Fibroblast of pulmonary artery (primary cell): ENCODE results near the gene FGFBP2.

ENCODE experiments used
- DNase-seq: peaks from one replicate; pipeline ENCODE4 v3.0.0-alpha.2; 2010; ENCODE audit warnings: low read depth
- H3K4me3 ChIP-seq: replicated peaks from 2 replicates; pipeline ENCODE4 v1.5.1; 2011; ENCODE audit warnings: low read depth, mild to moderate bottlenecking, control low read depth, low read length, moderate library complexity
- CTCF ChIP-seq: IDR thresholded peaks from 2 replicates; pipeline ENCODE4 v1.5.1; 2011; ENCODE audit warnings: mild to moderate bottlenecking, control low read depth, low read length, inconsistent platforms; ENCODE audit errors: missing control alignments

Gene FGFBP2

GRCh38 chr4:15944895-15945294 is 18.1 kb downstream of the FGFBP2 start:
- TF ChIP-seq CTCF = no peak
- DNase-seq = no peak
- no peak overlapping the region for H3K4me3 ChIP-seq

- no peak for DNase-seq
- H3K4me3 ChIP-seq = no peak overlapping the region
- no peak for TF ChIP-seq CTCF
Measured at GRCh38 chr4:15942283-15942682, 20.7 kb downstream of the FGFBP2 start.

DNA sequence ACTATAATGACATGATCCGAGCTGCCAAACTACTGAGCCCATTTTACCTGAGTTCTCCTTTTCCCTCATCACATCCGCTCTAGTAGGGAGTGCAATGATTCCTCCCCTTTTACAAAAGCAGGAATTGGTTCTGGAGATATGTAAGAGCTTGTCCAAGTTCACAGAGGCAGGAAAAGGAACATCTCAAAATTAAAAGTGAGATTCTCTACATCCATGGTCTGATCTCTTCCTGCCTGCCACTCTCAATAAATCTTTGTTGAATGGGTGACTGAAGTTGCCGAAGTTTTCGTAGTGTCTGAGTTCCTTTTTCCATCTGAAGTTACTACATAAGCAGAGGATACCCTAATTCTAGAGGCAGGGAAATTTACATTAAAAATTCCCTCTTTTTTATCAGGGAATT is 24.3 kb downstream of the FGFBP2 start, which contains the start of gene FGFBP1:
Gene FGFBP1, minus strand, starts transcription at position 101 of the 400 bp plus-strand sequence. CDS start 2,108 bp downstream, outside the sequence.
- no peak for DNase-seq
- TF ChIP-seq CTCF = no peak
- H3K4me3 ChIP-seq = no peak within 1 kb of the TSS

DNA sequence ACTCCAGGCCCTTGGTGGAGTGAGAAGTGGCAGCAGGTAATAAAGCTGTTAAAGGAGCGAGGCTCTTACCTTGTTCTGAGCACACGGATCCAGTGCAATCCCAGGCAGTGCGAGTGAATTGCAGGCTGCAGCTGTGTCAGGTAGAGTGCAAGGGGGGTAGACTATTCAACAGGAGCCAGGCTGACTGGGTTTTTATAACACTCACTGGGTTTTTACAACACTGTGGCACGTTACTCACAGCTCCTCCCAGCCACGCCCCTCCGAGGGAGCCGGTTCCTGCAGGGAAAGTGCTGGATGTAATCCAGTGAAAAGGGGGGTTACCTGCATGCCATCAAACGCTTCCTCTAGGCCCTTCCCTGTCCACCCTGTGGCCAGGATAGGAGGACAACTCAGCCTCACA is 24.8 kb downstream of the FGFBP2 start:
- no peak overlapping the region for H3K4me3 ChIP-seq
- DNase-seq = no peak
- TF ChIP-seq CTCF = no peak

DNA sequence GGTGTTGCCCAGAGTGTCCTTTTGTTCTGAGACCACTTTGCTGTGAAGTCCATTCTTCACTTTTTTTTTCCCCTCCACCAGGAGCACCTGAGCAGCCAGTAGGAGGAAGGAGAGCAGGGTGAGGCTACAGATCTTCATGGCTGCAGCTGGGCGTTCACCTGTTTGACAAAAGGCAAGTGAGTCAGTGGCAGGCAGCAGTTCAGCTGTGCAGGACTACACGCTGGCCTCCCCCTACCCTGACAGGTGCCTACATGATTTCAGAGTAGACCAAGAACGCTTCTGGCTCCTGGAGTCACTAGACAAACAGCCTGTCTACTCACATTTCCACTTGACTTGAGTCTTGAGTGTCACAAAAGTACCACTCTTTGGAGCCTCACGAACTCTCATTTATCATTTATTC is 26.5 kb downstream of the FGFBP2 start:
- no peak for DNase-seq
- no peak overlapping the region for H3K4me3 ChIP-seq
- no peak for TF ChIP-seq CTCF

DNA sequence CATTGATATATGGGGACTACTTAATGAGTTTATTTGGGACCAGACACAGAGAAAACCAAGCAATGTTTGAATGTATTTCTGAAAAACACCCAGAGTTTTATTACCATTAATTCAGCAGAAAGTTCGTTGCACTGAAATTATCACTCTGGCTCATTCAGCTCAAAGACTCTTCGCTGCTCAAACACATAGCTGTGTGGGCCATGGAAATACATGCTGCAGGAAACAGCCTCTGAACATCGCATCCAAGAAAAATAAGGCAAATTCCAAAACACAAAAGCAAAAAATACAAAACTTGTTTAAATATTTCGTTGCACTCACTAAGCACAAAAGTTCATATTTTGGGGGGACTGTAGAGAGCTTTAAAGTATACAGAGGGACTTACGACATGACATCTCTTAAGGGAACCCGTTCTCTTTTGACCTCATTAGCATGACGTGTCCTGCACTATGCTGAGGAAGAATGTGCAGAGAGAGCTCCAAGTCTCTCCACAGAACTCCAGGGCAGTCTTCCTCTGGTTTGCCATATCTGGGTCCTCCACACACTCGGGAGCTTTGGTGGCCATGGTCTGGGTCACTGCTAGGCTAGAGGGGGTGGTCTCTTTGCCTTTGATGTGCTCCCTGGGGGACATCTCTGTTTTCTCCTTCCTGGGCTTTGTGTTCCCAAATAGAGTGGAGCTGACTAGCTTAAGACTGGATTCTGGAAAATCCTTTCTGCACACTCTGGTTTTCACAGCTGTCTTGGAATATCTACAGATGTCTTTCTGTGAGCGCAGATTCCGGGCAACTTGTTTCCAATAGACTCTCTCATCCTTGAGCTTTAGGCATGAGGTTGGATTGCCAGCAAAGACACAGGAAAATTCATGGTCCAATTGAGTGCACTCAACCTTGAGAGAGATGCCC is 27.2 kb downstream of the FGFBP2 start:
- no peak for TF ChIP-seq CTCF
- no peak for DNase-seq
- H3K4me3 ChIP-seq = no peak overlapping the region

- H3K4me3 ChIP-seq = no peak overlapping the region
- no peak for DNase-seq
- no peak for TF ChIP-seq CTCF
Measured at GRCh38 chr4:15934259-15934658, 28.7 kb downstream of the FGFBP2 start.
